AG09309 (cell line): Measurements from ENCODE around the gene ATXN10.

Source experiments
- DNase-seq: peaks from one replicate; pipeline ENCODE4 v3.0.0-alpha.2; 2010; ENCODE audit warnings: low read depth
- H3K4me3 ChIP-seq: 2 replicates; pipeline ENCODE4 v1.5.1; 2011; ENCODE audit warnings: mild to moderate bottlenecking, low read depth, low read length, moderate library complexity; ENCODE audit not compliant: control insufficient read depth
- TF ChIP-seq, protein P1 (sequence below): IDR thresholded peaks from 2 replicates; pipeline ENCODE4 v1.5.1; 2011; ENCODE audit warnings: mild to moderate bottlenecking, low read depth, low read length, inconsistent platforms; ENCODE audit not compliant: insufficient read depth, control insufficient read depth; ENCODE audit errors: missing control alignments

Gene ATXN10

DNA sequence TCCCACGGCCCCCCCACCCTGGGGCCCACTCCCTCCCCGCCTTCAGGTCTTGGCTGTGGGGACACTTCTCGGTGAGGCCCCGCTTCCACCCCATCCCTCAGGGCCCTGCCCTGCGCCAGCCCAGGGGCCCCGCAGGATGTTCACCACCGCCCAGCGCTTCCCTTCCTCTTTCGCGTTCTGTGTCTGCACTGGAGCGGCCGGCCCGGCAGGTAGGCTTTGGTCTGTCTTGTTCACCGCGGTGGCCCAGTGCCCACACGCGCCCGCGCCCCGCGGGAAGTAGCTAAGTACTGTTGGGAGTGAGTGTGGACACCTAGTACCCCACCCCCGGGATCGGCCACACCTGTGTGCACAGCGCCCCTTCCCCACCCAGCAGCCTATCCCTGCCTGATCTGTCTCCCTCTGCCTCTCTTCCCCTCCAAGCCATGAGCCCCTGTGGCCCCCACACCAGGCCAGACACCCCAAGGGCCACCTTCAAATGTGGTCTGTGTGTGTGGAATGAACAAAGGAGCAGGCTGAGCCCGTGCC is 219.9 kb downstream of the ATXN10 start:
- H3K4me3 ChIP-seq, result no peak overlapping the region
- DNase-seq, result no peak
- TF ChIP-seq, protein P1, sequence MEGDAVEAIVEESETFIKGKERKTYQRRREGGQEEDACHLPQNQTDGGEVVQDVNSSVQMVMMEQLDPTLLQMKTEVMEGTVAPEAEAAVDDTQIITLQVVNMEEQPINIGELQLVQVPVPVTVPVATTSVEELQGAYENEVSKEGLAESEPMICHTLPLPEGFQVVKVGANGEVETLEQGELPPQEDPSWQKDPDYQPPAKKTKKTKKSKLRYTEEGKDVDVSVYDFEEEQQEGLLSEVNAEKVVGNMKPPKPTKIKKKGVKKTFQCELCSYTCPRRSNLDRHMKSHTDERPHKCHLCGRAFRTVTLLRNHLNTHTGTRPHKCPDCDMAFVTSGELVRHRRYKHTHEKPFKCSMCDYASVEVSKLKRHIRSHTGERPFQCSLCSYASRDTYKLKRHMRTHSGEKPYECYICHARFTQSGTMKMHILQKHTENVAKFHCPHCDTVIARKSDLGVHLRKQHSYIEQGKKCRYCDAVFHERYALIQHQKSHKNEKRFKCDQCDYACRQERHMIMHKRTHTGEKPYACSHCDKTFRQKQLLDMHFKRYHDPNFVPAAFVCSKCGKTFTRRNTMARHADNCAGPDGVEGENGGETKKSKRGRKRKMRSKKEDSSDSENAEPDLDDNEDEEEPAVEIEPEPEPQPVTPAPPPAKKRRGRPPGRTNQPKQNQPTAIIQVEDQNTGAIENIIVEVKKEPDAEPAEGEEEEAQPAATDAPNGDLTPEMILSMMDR, result no peak

DNA sequence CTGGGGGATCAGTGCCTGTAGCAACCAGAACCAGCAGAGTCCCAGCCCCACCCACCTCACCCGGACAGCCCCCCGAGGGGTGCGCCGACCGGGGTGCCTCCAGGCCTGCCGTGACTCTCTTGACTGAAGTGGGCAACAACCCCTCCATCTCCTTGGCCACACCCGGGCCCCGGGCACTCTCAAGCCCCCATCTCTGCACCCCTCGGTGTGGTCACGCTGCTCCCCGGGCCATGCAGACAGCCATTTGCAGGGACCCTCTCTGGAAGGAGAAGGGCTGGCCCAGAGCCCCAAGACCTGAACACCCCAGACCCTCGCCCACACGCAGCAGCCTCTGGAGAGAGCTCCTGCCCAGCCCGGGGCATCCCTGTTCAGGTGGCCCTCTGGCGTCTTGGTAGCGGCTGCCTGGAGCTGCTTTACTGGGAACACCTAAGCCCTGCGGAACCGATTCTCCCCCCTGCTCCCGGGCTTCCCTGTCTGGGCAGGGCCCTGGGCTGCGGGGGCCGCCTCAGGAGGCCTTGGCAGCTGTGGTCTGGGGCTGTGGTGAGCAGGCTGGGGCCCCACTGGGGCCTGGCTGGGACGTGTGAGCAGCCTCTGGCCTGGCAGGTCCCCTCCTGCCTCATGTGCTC is 220.5 kb downstream of the ATXN10 start:
- TF ChIP-seq, protein P1, result no peak
- DNase-seq, result no peak

DNA sequence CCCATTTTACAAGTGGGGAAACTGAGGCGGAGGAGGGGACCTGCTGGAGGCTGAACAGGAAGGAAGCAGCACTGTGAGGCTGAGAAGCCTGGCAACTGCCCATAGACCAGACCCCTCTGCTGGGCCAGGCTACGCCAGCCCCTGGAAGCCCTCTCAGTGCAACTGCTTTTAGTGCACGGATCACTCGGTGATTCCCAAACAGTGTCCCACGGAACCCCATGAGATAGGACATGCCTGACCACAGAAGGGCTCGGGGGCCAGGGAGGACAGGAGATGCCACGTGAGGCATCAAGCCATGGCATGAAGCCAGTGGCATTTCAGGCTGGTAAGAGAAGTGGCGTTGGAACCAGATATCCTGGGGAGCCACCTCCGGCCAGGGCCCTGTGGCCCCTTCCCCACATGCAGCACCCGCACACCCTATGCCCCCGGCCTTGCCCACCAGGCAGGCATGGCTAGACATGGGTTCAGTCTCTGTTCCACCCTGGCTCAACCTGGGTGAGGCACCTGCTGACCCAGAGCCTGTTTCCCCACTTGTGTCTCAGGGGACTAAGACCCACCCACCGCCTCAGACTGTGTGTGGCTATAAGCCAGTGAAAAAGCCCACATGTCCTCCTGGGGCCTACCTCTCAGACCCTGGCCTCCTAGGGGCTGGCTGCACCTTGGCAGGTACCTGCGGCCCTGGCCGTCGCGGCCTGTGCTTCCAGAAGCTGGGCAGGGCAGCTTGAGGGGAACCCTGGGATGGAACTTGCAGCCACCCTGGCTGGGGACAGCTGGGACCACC is 221.2 kb downstream of the ATXN10 start:
- TF ChIP-seq, protein P1, result no peak
- DNase-seq, result no peak
- no peak overlapping the region for H3K4me3 ChIP-seq

More for the DNA sequence above, 220.5 kb downstream of the ATXN10 start:
- H3K4me3 ChIP-seq, result no peak overlapping the region

DNA sequence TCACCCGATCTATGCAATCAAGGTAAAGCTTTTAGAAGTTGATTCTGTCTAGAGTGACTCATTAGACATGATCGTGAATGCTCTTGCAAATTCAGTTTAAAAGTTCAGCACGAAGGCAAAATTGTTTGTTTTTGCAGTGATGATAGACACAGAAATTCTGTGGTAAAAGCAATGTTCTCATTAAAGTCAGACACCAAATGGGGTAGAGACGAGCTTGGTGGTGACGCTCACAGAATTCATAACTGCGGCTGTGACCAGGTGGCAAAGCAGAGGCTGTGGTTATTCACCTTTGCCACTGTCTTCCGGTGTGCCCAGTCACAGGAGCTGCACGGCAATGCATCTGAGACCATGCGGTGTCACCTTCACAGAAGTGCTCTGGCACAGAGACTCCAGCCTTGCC is 221.9 kb downstream of the ATXN10 start:
- DNase-seq, result no peak
- H3K4me3 ChIP-seq, result no peak overlapping the region
- TF ChIP-seq, protein P1, result no peak
